Measurements from ENCODE around the gene IZUMO1. TPM values are rescaled to one million over a fixed set of nuclear protein-coding genes. Genes with fewer than 3 reads are reported as not detected.
A peak's percentile ranks its signal among the peaks of the same experiment; 100 is the strongest.

IZUMO1 gene
- total and polyA plus RNA-seq, 9 of the 15 experiments (the other 6 are each of a cell fraction or from before 2014, with no cell fraction given): 0.14 to 2.1 (median 0.73) TPM

- TF ChIP-seq, protein P1, sequence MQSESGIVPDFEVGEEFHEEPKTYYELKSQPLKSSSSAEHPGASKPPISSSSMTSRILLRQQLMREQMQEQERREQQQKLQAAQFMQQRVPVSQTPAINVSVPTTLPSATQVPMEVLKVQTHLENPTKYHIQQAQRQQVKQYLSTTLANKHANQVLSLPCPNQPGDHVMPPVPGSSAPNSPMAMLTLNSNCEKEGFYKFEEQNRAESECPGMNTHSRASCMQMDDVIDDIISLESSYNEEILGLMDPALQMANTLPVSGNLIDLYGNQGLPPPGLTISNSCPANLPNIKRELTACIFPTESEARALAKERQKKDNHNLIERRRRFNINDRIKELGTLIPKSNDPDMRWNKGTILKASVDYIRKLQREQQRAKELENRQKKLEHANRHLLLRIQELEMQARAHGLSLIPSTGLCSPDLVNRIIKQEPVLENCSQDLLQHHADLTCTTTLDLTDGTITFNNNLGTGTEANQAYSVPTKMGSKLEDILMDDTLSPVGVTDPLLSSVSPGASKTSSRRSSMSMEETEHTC (IDR thresholded peaks at IDR 0.05): peak; percentile 52; the same call in 1 of the 2 replicates
- TF ChIP-seq ETV6 (IDR thresholded peaks at IDR 0.05; ENCODE audit: borderline replicate concordance in 1 of 2, low read depth in 2 of 2, low read length in 1 of 2) (no peak), ETV6 (CRISPR knock-in tag; IDR thresholded peaks at IDR 0.05; ENCODE audit: borderline replicate concordance) (no peak), TAL1 (IDR thresholded peaks at IDR 0.05) (no peak), NEUROD1 (IDR thresholded peaks at IDR 0.05; ENCODE audit: borderline replicate concordance, low read depth, low read length, partially characterized antibody) (peak; percentile 76), TBP (optimal IDR thresholded peaks at IDR 0.05; ENCODE audit: low read depth, low read length) (peak; percentile 55), ZC3H11A (IDR thresholded peaks at IDR 0.05; ENCODE audit: low read depth, low read length) (0 out of 2 replicates have a peak, but pooled peaks have one; percentile 34), E2F6 (IDR thresholded peaks at IDR 0.05; ENCODE audit: borderline replicate concordance in 1 of 2, extremely low read depth in 1 of 2, insufficient read depth in 1 of 2, insufficient read length in 1 of 2, low read depth in 1 of 2, low read length in 1 of 2, poor library complexity in 1 of 2, severe bottlenecking in 1 of 2) (peak in 1 of 2 experiments; percentile 53), EP400 (IDR thresholded peaks at IDR 0.05) (peak; percentile 75), FOS (IDR thresholded peaks at IDR 0.05; ENCODE audit: extremely low read depth, insufficient read length) (peak; percentile 89), ZNF668 (CRISPR knock-in tag; IDR thresholded peaks at IDR 0.05) (no peak), TOE1 (IDR thresholded peaks at IDR 0.05; ENCODE audit: borderline replicate concordance) (peak; percentile 52; the same call in 1 of the 2 replicates), TOE1 (CRISPR knock-in tag; IDR thresholded peaks at IDR 0.05; ENCODE audit: borderline replicate concordance, low read depth) (no peak), FOXP1 (CRISPR knock-in tag; IDR thresholded peaks at IDR 0.05) (peak; percentile 68; the same call in 1 of the 2 replicates), NBN (IDR thresholded peaks at IDR 0.05; ENCODE audit: low read depth) (no peak), ARNT (IDR thresholded peaks at IDR 0.05) (no peak), HMG20A (CRISPR knock-in tag; conservative IDR thresholded peaks at IDR 0.05) (no peak), MBD2 (IDR thresholded peaks at IDR 0.05; ENCODE audit: borderline replicate concordance, low read depth) (peak; percentile 95), ZNF175 (CRISPR knock-in tag; IDR thresholded peaks at IDR 0.05; ENCODE audit: low read depth) (peak; percentile 82; the same call in 1 of the 2 replicates)
- TF ChIP-seq, protein P2, sequence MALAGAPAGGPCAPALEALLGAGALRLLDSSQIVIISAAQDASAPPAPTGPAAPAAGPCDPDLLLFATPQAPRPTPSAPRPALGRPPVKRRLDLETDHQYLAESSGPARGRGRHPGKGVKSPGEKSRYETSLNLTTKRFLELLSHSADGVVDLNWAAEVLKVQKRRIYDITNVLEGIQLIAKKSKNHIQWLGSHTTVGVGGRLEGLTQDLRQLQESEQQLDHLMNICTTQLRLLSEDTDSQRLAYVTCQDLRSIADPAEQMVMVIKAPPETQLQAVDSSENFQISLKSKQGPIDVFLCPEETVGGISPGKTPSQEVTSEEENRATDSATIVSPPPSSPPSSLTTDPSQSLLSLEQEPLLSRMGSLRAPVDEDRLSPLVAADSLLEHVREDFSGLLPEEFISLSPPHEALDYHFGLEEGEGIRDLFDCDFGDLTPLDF (CRISPR knock-in tag; IDR thresholded peaks at IDR 0.05): peak; percentile 99
- TF ChIP-seq, protein P3, sequence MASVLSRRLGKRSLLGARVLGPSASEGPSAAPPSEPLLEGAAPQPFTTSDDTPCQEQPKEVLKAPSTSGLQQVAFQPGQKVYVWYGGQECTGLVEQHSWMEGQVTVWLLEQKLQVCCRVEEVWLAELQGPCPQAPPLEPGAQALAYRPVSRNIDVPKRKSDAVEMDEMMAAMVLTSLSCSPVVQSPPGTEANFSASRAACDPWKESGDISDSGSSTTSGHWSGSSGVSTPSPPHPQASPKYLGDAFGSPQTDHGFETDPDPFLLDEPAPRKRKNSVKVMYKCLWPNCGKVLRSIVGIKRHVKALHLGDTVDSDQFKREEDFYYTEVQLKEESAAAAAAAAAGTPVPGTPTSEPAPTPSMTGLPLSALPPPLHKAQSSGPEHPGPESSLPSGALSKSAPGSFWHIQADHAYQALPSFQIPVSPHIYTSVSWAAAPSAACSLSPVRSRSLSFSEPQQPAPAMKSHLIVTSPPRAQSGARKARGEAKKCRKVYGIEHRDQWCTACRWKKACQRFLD (CRISPR knock-in tag; IDR thresholded peaks at IDR 0.05): peak; percentile 62
- TF ChIP-seq, protein P4, sequence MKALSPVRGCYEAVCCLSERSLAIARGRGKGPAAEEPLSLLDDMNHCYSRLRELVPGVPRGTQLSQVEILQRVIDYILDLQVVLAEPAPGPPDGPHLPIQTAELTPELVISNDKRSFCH (CRISPR knock-in tag; IDR thresholded peaks at IDR 0.05): no peak
- TF ChIP-seq, protein P4 (tag; IDR thresholded peaks at IDR 0.05): peak; percentile 62; the same call in 1 of the 2 replicates
These were observed 26.0 kb downstream of the IZUMO1 start (continued) for GRCh38 chr19:48720613-48721296.
